Inflammatory macrophage (primary cell): Measurements from ENCODE around the gene C1GALT1.

ENCODE experiments used
- DNase-seq, 2 donors: peaks; one replicate each; pipeline ENCODE4 v3.0.0-alpha.2; 2020 to 2022

C1GALT1 gene

DNA sequence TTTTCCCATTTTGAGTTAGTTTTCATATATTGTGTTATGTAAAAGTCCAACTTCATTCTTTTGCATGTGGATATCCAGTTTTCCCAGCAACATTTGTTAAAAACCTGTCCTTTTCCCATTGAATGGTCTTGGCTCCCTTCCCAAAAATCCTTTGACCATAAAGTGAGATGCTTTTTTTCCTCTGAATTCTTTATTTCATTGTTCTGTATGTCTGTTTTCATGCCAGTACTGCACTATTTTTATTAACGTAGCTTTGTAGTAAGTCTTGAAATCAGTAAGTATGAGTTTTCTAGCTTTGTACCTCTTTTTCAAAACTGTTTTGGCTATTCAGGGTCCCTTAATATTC is 20.0 kb downstream of the C1GALT1 start:
- no peak for DNase-seq

GRCh38 chr7:7203813-7204575 is 21.6 kb downstream of the C1GALT1 start:
- DNase-seq: no peak

DNA sequence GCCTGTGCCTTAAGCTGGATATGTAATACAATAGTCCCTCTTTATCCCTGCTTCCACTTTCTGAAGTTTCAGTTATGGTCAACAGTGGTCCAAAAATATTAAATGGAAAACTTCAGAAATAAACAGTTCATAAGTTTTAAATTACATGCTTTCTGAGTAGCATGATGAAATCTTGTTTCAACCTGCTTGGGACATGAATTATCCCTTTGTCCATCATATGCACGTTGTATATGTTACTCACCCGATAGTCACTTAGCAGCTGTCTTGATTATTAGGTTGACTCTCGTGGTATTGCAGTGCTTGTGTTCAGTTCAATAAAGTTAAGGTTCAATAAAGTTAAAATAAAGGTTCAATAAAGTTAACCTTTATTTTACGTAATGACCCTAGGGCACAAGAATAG is 25.5 kb downstream of the C1GALT1 start:
- DNase-seq: no peak

- no peak for DNase-seq
Observed at GRCh38 chr7:7208520-7208919, 26.2 kb downstream of the C1GALT1 start.

DNA sequence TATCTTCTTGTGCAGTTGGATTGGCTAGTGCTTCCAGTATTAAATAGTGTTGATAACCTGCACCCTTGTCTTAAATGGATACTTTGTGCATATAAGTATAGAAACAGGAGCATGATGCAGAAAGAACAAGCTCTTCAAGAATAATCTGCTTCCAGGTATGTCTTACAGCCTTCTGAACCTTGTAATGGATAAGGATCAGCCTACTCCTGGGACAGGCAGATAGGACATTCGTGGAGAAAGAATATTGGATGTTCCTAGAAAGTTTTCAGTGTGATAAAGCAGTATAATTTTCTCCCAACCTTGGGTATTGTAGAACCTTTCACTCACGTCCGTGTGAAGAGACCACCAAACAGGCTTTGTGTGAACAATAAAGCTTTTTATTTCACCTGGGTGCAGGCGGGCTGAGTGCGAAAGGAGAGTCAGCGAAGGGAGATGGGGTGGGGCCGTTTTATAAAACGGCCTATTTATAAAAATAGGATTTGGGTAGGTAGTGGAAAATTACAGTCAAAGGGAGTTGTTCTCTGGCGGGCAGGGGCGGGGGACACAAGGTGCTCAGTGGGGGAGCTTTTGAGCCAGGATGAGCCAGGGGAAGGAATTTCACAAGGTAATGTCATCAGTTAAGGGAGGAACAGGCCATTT is 27.2 kb downstream of the C1GALT1 start:
- no peak for DNase-seq

GRCh38 chr7:7210475-7211237 is 28.3 kb downstream of the C1GALT1 start:
- no peak for DNase-seq

GRCh38 chr7:7212612-7213011 is 30.3 kb downstream of the C1GALT1 start:
- DNase-seq: no peak

GRCh38 chr7:7214398-7215347 is 32.3 kb downstream of the C1GALT1 start:
- no peak for DNase-seq

DNA sequence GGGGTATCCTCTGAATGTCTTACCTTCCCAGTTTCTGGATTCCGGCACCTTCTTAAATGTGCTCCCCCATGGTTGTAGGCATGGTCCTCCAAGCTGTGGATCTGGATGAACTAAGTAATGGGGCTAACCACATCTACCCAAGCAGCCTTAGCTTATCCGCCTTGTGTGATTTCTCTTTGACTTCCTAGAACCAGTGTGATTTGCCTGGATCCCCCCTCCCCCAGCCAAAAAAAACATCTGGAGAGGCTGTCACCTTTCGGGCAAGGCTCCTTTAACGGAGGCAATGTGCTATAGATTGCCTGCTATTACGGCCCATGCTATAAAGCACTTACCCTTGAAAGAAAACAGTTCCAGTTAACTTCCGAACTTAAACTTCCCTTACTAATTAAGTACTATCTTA is 33.9 kb downstream of the C1GALT1 start:
- DNase-seq: no peak

GRCh38 chr7:7219216-7219615 is 36.9 kb downstream of the C1GALT1 start:
- DNase-seq: peak; percentile 22 to 41

GRCh38 chr7:7220821-7221220 is 38.5 kb downstream of the C1GALT1 start:
- DNase-seq: no peak

DNA sequence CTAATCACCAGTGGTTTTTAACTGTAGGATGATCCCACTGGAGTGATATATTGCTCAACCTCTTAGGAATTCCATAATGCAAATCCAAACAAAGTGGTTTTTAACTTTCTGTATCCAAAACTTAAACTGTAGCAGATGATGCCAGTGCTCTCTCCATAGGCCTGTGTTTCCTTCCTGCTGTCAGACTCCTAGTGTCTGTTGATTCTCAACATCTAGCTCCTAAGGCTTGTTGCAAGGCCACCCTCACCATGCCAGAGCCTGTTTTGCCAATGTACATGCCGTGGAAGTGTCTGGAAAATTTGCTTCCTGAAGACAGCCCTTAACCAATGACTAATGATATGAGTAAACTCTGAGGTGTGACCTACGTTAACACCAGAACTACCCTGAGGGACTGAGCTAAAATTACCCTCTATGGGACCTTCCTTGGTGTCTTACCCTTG is 39.3 kb downstream of the C1GALT1 start:
- DNase-seq: no peak

DNA sequence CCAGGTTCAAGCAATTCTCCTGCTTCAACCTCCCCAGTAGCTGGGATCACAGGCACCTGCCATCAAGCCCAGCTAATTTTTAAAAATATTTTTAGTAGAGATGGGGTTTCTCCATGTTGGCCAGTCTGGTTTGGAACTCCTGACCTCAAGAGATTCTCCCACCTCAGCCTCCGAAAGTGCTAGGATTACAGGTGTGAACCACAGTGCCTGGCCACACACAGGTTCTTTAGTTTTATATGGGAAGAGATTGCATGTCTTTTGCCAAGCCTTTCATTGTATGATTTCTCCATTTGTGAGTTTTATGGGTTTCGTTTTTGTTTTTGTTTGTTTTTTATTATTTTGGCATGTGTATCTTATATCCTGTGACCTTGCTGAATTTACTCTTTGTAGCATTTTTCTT is 40.9 kb downstream of the C1GALT1 start:
- no peak for DNase-seq

GRCh38 chr7:7226407-7226806 is 44.1 kb downstream of the C1GALT1 start:
- DNase-seq: no peak

DNA sequence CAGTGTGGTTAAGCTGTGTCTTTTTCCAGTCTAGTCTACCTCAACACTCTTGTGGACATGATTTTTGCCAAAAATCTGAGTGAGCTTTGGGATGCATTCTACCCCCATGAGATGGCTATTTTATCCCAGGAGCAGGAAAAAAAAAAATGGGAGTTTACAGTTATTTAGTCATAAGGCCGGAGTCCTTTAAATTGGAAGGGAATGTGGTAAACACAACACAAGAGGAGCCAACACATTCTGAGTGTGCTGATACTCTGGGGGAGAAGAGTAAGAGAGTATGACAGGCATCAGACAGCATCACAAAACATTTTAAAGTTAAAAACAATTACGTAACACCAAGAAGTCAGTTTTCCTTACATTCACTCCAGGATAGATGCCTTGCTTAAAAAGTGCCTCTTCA is 46.1 kb downstream of the C1GALT1 start:
- no peak for DNase-seq

GRCh38 chr7:7228967-7229366 is 46.6 kb downstream of the C1GALT1 start:
- DNase-seq: no peak

DNA sequence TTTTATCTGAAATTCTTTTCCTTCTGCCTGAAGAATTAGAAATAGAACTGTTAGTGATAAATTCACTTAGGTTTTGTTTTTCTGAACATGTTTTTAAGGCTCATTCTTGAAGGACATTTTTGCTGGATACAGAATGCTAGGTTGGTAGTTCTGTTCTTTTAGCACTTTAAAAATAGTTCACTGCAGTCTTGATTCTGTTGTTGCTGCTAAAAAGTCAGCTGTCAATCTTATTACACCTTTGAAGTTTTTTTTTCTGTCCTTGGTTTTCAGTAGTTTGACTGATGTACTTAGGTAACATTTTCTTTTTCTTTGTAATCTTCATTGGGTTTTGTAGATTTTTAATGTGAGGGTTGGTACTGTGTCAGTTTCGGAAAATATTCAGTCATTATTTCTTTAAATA is 48.7 kb downstream of the C1GALT1 start:
- no peak for DNase-seq

DNA sequence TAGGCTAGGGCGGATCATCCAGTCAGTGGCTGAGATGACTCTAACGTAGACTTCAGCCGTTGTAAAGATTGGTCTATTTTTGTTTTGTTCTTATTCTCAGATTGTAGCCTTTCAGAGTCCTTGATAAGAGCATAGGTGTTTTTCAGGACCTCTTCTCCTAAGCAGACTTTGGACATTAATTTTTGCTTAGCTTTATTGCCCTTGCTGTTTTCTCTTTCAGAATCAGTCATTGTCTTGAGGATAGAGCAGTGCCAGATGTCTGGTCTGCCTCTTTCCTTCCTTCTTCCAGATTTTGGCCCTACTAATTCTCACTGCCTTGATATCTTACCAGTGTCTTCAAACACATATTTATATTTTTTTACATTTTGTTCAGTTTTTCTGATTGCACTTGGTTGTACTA is 49.5 kb downstream of the C1GALT1 start:
- DNase-seq: no peak

GRCh38 chr7:7235347-7235746 is 53.0 kb downstream of the C1GALT1 start:
- DNase-seq: no peak

- no peak for DNase-seq
Observed at GRCh38 chr7:7236041-7236440, 53.7 kb downstream of the C1GALT1 start.

DNA sequence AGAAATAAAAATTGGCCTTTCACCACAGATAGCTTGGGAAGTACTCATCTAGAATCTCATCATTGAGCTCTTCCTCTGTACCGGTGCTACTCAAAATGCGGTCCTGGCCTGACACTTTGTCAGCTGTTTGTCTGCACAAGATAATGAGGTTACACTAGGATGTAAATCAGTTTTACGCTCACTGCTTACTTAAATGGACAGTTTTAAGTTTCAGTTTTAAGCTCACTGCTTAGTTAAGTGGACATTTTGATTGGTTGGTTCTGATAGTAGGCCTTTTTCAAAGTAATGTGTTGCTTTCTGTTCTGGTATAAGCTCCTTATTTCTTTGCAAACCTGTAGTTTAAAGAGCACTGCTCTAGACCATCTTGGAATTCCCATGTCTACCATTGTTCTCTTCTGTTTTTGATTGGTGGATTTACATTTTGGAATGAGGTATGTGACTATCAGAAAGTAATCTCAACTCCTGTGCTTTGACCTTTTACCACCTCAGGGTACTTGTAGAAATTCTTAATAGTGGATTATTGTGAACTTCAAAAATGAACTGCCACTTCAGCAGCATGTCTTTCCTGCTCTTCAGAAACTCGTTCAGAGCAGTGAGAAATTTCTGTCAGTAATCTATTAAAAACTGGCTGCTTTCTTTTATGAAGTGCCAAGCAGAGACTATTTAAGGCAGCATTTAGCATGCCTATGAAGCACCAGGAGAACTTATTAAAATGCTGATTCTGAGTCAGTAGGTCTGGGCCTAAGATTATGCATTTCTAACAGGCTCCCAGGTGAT is 55.0 kb downstream of the C1GALT1 start:
- no peak for DNase-seq

DNA sequence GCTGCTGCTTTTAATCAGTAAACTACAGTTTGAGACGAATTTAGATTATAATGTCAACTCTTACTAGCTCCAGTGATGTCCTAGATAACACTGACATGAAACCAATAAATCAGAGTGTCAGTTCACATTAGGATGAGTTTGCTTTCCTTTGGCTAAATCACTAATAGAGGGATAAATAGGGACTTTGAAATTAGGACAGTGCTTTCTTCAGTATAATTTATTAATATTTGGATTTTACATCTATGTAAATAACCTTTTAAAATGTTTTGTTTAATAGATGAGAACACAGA is 55.6 kb downstream of the C1GALT1 start:
- no peak for DNase-seq
